HEK293 (cell line): ENCODE results near the gene SLC1A2.
A peak's percentile ranks its signal among the peaks of the same experiment; 100 is the strongest.

Experiments used
- CTCF ChIA-PET: fragments of 350-600 bp; formaldehyde crosslinking; extraction: SDS; loops from one replicate; lab custom pipeline; 2021; ENCODE audit warnings: antibody characterized with exemption; lab: Yijun Ruan, JAX
- POLR2A ChIA-PET: fragments of 300-600 bp; formaldehyde crosslinking; extraction: SDS; loops from one replicate; lab custom pipeline; 2020; ENCODE audit warnings: antibody characterized with exemption, inconsistent platforms; lab: Yijun Ruan, JAX
- H3K27ac ChIP-seq: fragments of 200-500 bp; sonication (Bioruptor generic); 2 replicates; pipeline ENCODE4 v1.5.1; 2014; ENCODE audit warnings: low read depth, low read length, control low read depth, inconsistent platforms; ENCODE audit errors: extremely low read depth
- H3K36me3 ChIP-seq, 2 experiments: fragments of 200-500 bp in 1 of 2; sonication (Bioruptor generic) in 1 of 2; 1 replicate in 1 of 2; 2 replicates in 1 of 2; pipeline ENCODE4 v1.5.1; 2014 to 2017; ENCODE audit warnings: inconsistent platforms in 2 of 2, low read length in 2 of 2; ENCODE audit not compliant: control insufficient read depth in 2 of 2, insufficient read depth in 1 of 2
- H3K4me1 ChIP-seq: fragments of 200-500 bp; sonication (Bioruptor generic); 2 replicates; pipeline ENCODE4 v1.5.1; 2014; ENCODE audit warnings: mild to moderate bottlenecking, low read length, inconsistent platforms; ENCODE audit not compliant: control insufficient read depth, insufficient read depth
- H3K4me3 ChIP-seq: 2 replicates; pipeline ENCODE4 v1.5.1; 2011; ENCODE audit warnings: low read depth, mild to moderate bottlenecking, control low read depth, low read length, moderate library complexity
- H3K9me3 ChIP-seq: fragments of 200-500 bp; sonication (Bioruptor generic); 2 replicates; pipeline ENCODE4 v1.5.1; 2014; ENCODE audit warnings: low read depth, low read length, inconsistent platforms; ENCODE audit not compliant: control insufficient read depth, insufficient read depth
- GLI4 ChIP-seq: fragments of 450-650 bp; formaldehyde crosslinking; IDR thresholded peaks from 2 replicates; pipeline ENCODE4 v1.5.1; 2016; ENCODE audit warnings: missing biosample characterization, missing genetic modification characterization
- MEIS1 ChIP-seq: sonication (generic); formaldehyde crosslinking; IDR thresholded peaks from 2 replicates; pipeline ENCODE4 v1.8.1; 2022; ENCODE audit warnings: missing genetic modification reagents, mild to moderate bottlenecking, borderline replicate concordance
- OVOL3 ChIP-seq: fragments of 450-650 bp; formaldehyde crosslinking; IDR thresholded peaks from 2 replicates; pipeline ENCODE4 v1.5.1; 2016; ENCODE audit warnings: missing biosample characterization, missing genetic modification characterization
- PRDM1 ChIP-seq: fragments of 450-650 bp; formaldehyde crosslinking; IDR thresholded peaks from 2 replicates; pipeline ENCODE4; 2016; ENCODE audit warnings: missing biosample characterization, missing genetic modification characterization
- PRDM6 ChIP-seq: fragments of 450-650 bp; formaldehyde crosslinking; IDR thresholded peaks from 2 replicates; pipeline ENCODE4 v1.5.1; 2017; ENCODE audit warnings: missing biosample characterization, missing genetic modification characterization
- SCRT1 ChIP-seq: fragments of 450-650 bp; formaldehyde crosslinking; IDR thresholded peaks from 2 replicates; pipeline ENCODE4 v1.5.1; 2016; ENCODE audit warnings: missing biosample characterization, missing genetic modification characterization, borderline replicate concordance
- ZBTB1 ChIP-seq: fragments of 450-650 bp; formaldehyde crosslinking; IDR thresholded peaks from 2 replicates; pipeline ENCODE4 v1.5.1; 2016; ENCODE audit warnings: missing biosample characterization, missing genetic modification characterization
- ZIC2 ChIP-seq: fragments of 450-650 bp; formaldehyde crosslinking; IDR thresholded peaks from 2 replicates; pipeline ENCODE4 v1.5.1; 2016; ENCODE audit warnings: missing biosample characterization, missing genetic modification characterization
- ZNF10 ChIP-seq: fragments of 450-650 bp; formaldehyde crosslinking; IDR thresholded peaks from 2 replicates; pipeline ENCODE4 v1.5.1; 2017; ENCODE audit warnings: missing biosample characterization, missing genetic modification characterization
- ZNF133 ChIP-seq: fragments of 450-650 bp; formaldehyde crosslinking; IDR thresholded peaks from 2 replicates; pipeline ENCODE4 v1.5.1; 2016; ENCODE audit warnings: missing biosample characterization, missing genetic modification characterization
- ZNF169 ChIP-seq: fragments of 450-650 bp; formaldehyde crosslinking; IDR thresholded peaks from 2 replicates; pipeline ENCODE4 v1.5.1; 2016; ENCODE audit warnings: missing biosample characterization, missing genetic modification characterization
- ZNF174 ChIP-seq: fragments of 450-650 bp; formaldehyde crosslinking; IDR thresholded peaks from 2 replicates; pipeline ENCODE4 v1.5.0; 2017; ENCODE audit warnings: missing biosample characterization, mild to moderate bottlenecking, missing genetic modification characterization
- ZNF26 ChIP-seq: fragments of 450-650 bp; formaldehyde crosslinking; IDR thresholded peaks from 2 replicates; pipeline ENCODE4 v1.5.1; 2016; ENCODE audit warnings: missing biosample characterization, missing genetic modification characterization
- ZNF394 ChIP-seq: fragments of 450-650 bp; formaldehyde crosslinking; IDR thresholded peaks from 2 replicates; pipeline ENCODE4 v1.5.1; 2016; ENCODE audit warnings: missing biosample characterization, missing genetic modification characterization, mild to moderate bottlenecking, moderate library complexity, borderline replicate concordance
- ZNF473 ChIP-seq: fragments of 450-650 bp; formaldehyde crosslinking; IDR thresholded peaks from 2 replicates; pipeline ENCODE4 v1.5.1; 2017; ENCODE audit warnings: missing biosample characterization, missing genetic modification characterization
- ZNF501 ChIP-seq: fragments of 450-650 bp; formaldehyde crosslinking; IDR thresholded peaks from 2 replicates; pipeline ENCODE4 v1.5.1; 2016; ENCODE audit warnings: missing biosample characterization, missing genetic modification characterization
- ZNF529 ChIP-seq: fragments of 450-650 bp; formaldehyde crosslinking; IDR thresholded peaks from 2 replicates; pipeline ENCODE4 v1.5.1; 2017; ENCODE audit warnings: missing genetic modification characterization, missing biosample characterization; ENCODE audit not compliant: insufficient replicate concordance
- ZNF768 ChIP-seq: fragments of 450-650 bp; formaldehyde crosslinking; IDR thresholded peaks from 2 replicates; pipeline ENCODE4 v1.5.1; 2018; ENCODE audit warnings: missing biosample characterization, mild to moderate bottlenecking, missing genetic modification characterization
- TF ChIP-seq, protein P1 (sequence below): fragments of 450-650 bp; formaldehyde crosslinking; IDR thresholded peaks from 2 replicates; pipeline ENCODE4 v1.5.1; 2017; ENCODE audit warnings: missing biosample characterization, missing genetic modification characterization
- TF ChIP-seq, protein P2 (sequence below): fragments of 450-650 bp; formaldehyde crosslinking; IDR thresholded peaks from 2 replicates; pipeline ENCODE4 v1.5.1; 2016; ENCODE audit warnings: missing biosample characterization, missing genetic modification characterization

Gene SLC1A2

DNA sequence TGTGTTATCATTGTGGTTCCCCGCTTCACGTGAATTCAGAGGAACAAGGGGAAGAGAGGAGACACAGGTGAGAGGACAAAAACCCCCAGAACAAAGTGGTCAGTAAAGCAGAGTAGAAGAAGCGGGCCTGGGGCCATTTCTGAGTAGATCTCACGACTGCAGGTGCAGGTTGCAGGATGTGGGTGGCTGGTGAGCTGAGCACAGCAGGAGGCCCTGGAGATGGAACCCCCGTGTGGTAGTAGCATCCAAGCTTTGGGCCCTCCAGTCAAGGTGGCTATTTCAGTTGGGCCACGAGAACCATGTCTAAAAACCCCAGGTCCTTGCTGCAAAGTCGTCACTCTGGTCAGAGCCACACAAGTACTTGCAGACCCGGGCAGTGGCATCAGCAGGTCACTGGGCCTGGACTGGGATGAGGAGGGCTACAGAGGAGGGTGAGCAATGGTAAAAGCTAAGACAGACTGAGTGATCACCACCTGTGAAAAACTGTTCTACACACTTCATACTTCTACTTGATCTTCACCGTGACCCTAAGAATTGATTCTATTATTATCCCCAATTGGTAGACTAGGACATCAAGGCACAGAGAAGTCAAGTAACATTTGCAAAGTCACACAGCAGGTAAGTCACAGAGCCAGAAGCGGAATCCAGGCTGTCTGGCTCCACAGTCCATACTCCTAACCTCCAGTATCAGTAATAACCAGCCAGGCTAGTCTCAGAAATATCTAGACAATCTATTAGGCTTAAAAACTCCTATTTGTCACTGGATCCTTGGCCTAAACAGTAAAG lies 43.8 kb downstream of the SLC1A2 start:
- TF ChIP-seq ZNF768: peak; percentile 56; the same call in 1 of the 2 replicates
- TF ChIP-seq ZNF133 (tag by site-specific recombination): no peak
- no peaks in the 10 kb centered on the region for H3K9me3 ChIP-seq
- no peaks in the 10 kb centered on the region for H3K36me3 ChIP-seq
- ChIA-PET POLR2A (no interaction called here), CTCF (interaction anchor here (2.6 kb wide), 1 partner anchor 16 kb away, joined by 7 read pairs; no protein-coding TSS in a partner anchor)
- H3K4me3 ChIP-seq: no peak overlapping the region
- no peaks in the 10 kb centered on the region for H3K4me1 ChIP-seq
- H3K27ac ChIP-seq: no peak overlapping the region

- CTCF ChIA-PET: interaction anchor here (1.2 kb wide), 1 partner anchor 448 kb away, joined by 3 read pairs; no protein-coding TSS in a partner anchor
- Histone ChIP-seq H3K27ac (no peak overlapping the region), H3K4me1 (no peaks in the 10 kb centered on the region), H3K36me3 (no peaks in the 10 kb centered on the region), H3K4me3 (no peak overlapping the region)
- no peak for TF ChIP-seq ZNF501 (tag by site-specific recombination)
- TF ChIP-seq ZNF174 (tag by site-specific recombination): no peak
- no peak for TF ChIP-seq OVOL3 (tag by site-specific recombination)
- no peak for TF ChIP-seq ZNF169
- no peak for TF ChIP-seq ZBTB1 (tag by site-specific recombination)
- TF ChIP-seq, protein P1, sequence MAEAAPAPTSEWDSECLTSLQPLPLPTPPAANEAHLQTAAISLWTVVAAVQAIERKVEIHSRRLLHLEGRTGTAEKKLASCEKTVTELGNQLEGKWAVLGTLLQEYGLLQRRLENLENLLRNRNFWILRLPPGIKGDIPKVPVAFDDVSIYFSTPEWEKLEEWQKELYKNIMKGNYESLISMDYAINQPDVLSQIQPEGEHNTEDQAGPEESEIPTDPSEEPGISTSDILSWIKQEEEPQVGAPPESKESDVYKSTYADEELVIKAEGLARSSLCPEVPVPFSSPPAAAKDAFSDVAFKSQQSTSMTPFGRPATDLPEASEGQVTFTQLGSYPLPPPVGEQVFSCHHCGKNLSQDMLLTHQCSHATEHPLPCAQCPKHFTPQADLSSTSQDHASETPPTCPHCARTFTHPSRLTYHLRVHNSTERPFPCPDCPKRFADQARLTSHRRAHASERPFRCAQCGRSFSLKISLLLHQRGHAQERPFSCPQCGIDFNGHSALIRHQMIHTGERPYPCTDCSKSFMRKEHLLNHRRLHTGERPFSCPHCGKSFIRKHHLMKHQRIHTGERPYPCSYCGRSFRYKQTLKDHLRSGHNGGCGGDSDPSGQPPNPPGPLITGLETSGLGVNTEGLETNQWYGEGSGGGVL: no peak
- TF ChIP-seq, all 188 proteins: peak for 0
- POLR2A ChIA-PET: no interaction called here
- H3K9me3 ChIP-seq: no peaks in the 10 kb centered on the region
These were observed 45.9 kb downstream of the SLC1A2 start for GRCh38 chr11:35373284-35373933.

DNA sequence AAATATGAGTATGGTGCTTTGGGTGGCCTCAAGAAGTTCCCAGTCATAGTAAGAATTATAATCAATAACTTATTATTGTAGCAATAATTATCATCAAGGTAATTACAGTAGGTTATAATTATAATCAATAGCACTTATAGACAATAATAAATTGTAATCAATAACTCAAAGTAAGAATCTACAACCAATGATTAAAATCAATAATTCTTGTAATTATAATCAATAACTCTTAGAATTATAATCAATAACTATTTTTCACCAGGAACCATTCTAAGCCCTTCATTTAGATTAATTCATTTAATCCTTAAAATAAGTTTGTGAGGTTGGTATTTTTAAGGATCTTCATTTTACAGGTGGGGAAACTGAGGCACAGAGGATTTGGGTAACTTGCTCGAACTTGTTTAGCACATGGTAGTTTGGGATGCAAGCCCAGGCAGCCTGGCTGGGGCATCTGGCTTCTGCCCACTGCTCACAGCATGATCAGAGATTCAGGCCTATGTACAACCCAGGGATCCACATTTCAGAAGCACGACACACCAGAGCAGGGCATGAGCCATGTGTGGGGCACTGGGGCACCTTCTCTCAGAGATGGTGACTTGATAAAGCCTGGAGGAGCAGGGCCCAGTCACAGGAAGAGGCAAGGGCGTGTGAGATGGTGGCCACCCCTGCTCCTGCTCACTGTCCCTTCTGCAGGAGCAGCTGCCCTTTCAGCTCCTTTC lies 46.6 kb downstream of the SLC1A2 start:
- ChIA-PET CTCF (interaction anchor here (0.6 kb wide), 1 partner anchor 32 kb away, joined by 3 read pairs; no protein-coding TSS in a partner anchor), POLR2A (no interaction called here)
- Histone ChIP-seq H3K9me3 (no peaks in the 10 kb centered on the region), H3K36me3 (no peaks in the 10 kb centered on the region), H3K4me3 (no peak overlapping the region), H3K27ac (no peak overlapping the region), H3K4me1 (no peaks in the 10 kb centered on the region)
- TF ChIP-seq GLI4 (tag by site-specific recombination) (no peak), ZNF26 (tag by site-specific recombination) (no peak), ZNF394 (no peak), SCRT1 (tag by site-specific recombination) (no peak), ZIC2 (tag by site-specific recombination) (no peak), PRDM6 (tag by site-specific recombination) (no peak), ZNF10 (no peak), MEIS1 (CRISPR knock-in tag) (no peak), ZNF473 (tag by site-specific recombination) (no peak), ZNF529 (tag by site-specific recombination) (no peak), PRDM1 (tag by site-specific recombination) (no peak)
- TF ChIP-seq, protein P2, sequence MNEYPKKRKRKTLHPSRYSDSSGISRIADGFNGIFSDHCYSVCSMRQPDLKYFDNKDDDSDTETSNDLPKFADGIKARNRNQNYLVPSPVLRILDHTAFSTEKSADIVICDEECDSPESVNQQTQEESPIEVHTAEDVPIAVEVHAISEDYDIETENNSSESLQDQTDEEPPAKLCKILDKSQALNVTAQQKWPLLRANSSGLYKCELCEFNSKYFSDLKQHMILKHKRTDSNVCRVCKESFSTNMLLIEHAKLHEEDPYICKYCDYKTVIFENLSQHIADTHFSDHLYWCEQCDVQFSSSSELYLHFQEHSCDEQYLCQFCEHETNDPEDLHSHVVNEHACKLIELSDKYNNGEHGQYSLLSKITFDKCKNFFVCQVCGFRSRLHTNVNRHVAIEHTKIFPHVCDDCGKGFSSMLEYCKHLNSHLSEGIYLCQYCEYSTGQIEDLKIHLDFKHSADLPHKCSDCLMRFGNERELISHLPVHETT (tag by site-specific recombination): no peak
- TF ChIP-seq, protein P1: no peak
